HepG2 (cell line): ENCODE data around the gene ATP10A. TPM values are rescaled to one million over a fixed set of nuclear protein-coding genes. Genes with fewer than 3 reads are reported as not detected.
A peak's percentile ranks its signal among the peaks of the same experiment; 100 is the strongest.

Experiments used
- FOSL2 ChIP-seq: sonication (generic); formaldehyde crosslinking; IDR thresholded peaks from 2 replicates; pipeline ENCODE4 v1.4.0; 2020; ENCODE audit warnings: missing genetic modification reagents
- FOXA3 ChIP-seq: IDR thresholded peaks from 2 replicates; pipeline ENCODE4 v1.6.1; 2016; ENCODE audit warnings: missing genetic modification reagents, missing compliant biosample characterization
- HCFC1 ChIP-seq: fragments of 150-350 bp; IDR thresholded peaks from 2 replicates; pipeline ENCODE4 v1.6.1; 2014; ENCODE audit warnings: low read depth, low read length
- MXI1 ChIP-seq: IDR thresholded peaks from 3 replicates; pipeline ENCODE4 v1.6.1; 2012; ENCODE audit warnings: low read depth, low read length, inconsistent platforms, borderline replicate concordance
- PCBP1 ChIP-seq: fragments of 200-400 bp; formaldehyde crosslinking; IDR thresholded peaks from 2 replicates; pipeline ENCODE4 v1.6.1; 2017; ENCODE audit warnings: mild to moderate bottlenecking, low read depth, low read length, borderline replicate concordance
- PHF21A ChIP-seq: sonication (generic); formaldehyde crosslinking; IDR thresholded peaks from 2 replicates; pipeline ENCODE4 v1.5.0; 2020; ENCODE audit warnings: mild to moderate bottlenecking, missing genetic modification reagents
- SRSF9 ChIP-seq: fragments of 200-400 bp; formaldehyde crosslinking; IDR thresholded peaks from 2 replicates; pipeline ENCODE4 v1.6.1; 2018; ENCODE audit warnings: borderline replicate concordance, mild to moderate bottlenecking, low read depth, low read length; ENCODE audit not compliant: insufficient read depth, poor library complexity, severe bottlenecking
- TBL1XR1 ChIP-seq: fragments of 150-350 bp; IDR thresholded peaks from 2 replicates; pipeline ENCODE4 v1.6.1; 2014; ENCODE audit warnings: borderline replicate concordance, low read length; ENCODE audit not compliant: partially characterized antibody
- TMF1 ChIP-seq: sonication (generic); formaldehyde crosslinking; IDR thresholded peaks from 2 replicates; pipeline ENCODE4 v1.8.1; 2022; ENCODE audit warnings: low read depth, missing genetic modification reagents
- YEATS4 ChIP-seq: sonication (generic); formaldehyde crosslinking; IDR thresholded peaks from 2 replicates; pipeline ENCODE4 v1.4.0; 2020; ENCODE audit warnings: missing genetic modification reagents, borderline replicate concordance
- ZFY ChIP-seq: sonication (generic); formaldehyde crosslinking; IDR thresholded peaks from 2 replicates; pipeline ENCODE4 v1.4.0; 2020; ENCODE audit warnings: missing genetic modification reagents
- ZNF253 ChIP-seq: sonication (generic); formaldehyde crosslinking; IDR thresholded peaks from 2 replicates; pipeline ENCODE4 v1.8.0; 2022; ENCODE audit warnings: mild to moderate bottlenecking, missing genetic modification reagents, borderline replicate concordance
- ZNF557 ChIP-seq: sonication (generic); formaldehyde crosslinking; IDR thresholded peaks from 2 replicates; pipeline ENCODE4 v1.4.0; 2020; ENCODE audit warnings: missing genetic modification reagents
- ZNF713 ChIP-seq: sonication (generic); formaldehyde crosslinking; IDR thresholded peaks from 2 replicates; pipeline ENCODE4 v1.4.0; 2020; ENCODE audit warnings: mild to moderate bottlenecking, missing genetic modification reagents
- ZNF761 ChIP-seq: sonication (generic); formaldehyde crosslinking; conservative IDR thresholded peaks from 2 replicates; pipeline ENCODE4 v1.4.0; 2020; ENCODE audit warnings: mild to moderate bottlenecking, missing genetic modification reagents
- ZNF780A ChIP-seq: sonication (generic); formaldehyde crosslinking; IDR thresholded peaks from 2 replicates; pipeline ENCODE4 v1.8.0; 2022; ENCODE audit warnings: mild to moderate bottlenecking, missing genetic modification reagents, moderate library complexity
- polyA plus RNA-seq, 8 experiments: library from polyadenylated mRNA; depleted of rRNA in 3 of 8; stranded (reverse) in 7 of 8; unstranded in 1 of 8; fragments of >200 nt; fragmentation: Illumina TruSeq in 4 of 8; extraction: Trizol in 4 of 8; gene quantifications; 2 replicates each; pipeline versions ENCODE4 v1.2.1 to v1.2.3, GENCODE V29; 2011 to 2016; ENCODE audit warnings: low read depth in 4 of 8, missing spikeins in 1 of 8, mixed read lengths in 1 of 8; ENCODE audit not compliant: insufficient read depth in 1 of 8
- total RNA-seq, 5 experiments: library from RNA; depleted of rRNA; stranded (reverse); fragments of >200 nt; fragmentation: Illumina TruSeq; extraction: Trizol; gene quantifications; 2 replicates each; pipeline ENCODE4 v1.2.3, GENCODE V29; 2016; ENCODE audit warnings: low read depth in 1 of 5
- TF ChIP-seq, protein P1 (sequence below): sonication (generic); formaldehyde crosslinking; IDR thresholded peaks from 2 replicates; pipeline ENCODE4 v1.5.1; 2020; ENCODE audit warnings: missing genetic modification reagents, mild to moderate bottlenecking, borderline replicate concordance
- TF ChIP-seq, protein P2 (sequence below): IDR thresholded peaks from 2 replicates; pipeline ENCODE4 v1.6.1; 2016; ENCODE audit warnings: low read depth, missing genetic modification reagents, missing compliant biosample characterization
- TF ChIP-seq, protein P3 (sequence below): fragments of 450-650 bp; IDR thresholded peaks from 2 replicates; pipeline ENCODE4 v1.6.1; 2016

The ATP10A gene
- total and polyA plus RNA-seq, 2 of the 13 experiments (the other 11 are each of a cell fraction or from before 2014, with no cell fraction given), result 0.58 to 4.2 TPM

DNA sequence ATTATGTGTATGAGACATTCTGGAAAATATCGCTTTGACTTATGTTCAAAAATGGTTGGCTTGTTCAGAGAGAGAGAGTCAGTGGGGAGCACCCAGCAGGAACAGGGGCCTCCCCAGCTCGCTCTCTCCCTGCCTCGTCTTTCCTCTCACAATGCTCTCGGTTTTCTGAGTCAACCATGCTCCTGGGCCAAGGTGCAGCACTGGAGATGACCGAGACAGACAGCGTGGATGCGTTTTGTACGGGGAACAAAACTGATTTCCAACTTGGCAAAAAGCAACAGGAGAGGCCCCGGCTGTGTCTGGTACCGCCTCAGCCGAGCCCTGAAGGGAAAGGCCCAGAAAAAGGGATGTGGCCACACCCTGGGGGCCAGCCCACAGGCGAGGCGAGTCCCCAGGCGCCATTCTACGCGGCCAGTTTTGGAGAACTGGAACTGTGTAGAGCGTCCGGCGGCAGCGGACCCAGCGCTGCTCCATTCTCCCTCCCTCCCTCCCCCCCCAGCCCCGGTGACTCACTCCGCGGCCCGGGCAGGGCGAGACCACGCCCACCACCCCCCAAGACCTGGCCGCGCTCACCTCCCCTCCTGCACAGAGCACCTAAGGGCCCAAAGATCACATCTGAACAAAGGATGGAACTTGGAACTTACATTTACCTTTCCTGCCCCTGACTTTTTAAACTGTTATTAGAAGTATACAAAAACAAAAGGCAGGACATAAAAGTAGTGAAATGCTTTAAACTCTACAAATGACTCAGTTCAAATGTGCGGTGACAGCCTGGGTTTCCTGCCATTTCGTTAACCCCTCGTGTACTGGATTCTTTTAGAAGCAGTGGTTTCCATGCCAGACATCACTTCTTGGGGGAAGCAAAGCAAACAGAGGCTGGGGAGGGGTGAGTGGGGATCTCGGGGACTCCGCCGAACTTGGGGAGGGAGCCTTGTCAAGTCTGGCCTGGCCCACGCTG is 12.7 kb downstream of the ATP10A start (continued):
- TF ChIP-seq, protein P1, sequence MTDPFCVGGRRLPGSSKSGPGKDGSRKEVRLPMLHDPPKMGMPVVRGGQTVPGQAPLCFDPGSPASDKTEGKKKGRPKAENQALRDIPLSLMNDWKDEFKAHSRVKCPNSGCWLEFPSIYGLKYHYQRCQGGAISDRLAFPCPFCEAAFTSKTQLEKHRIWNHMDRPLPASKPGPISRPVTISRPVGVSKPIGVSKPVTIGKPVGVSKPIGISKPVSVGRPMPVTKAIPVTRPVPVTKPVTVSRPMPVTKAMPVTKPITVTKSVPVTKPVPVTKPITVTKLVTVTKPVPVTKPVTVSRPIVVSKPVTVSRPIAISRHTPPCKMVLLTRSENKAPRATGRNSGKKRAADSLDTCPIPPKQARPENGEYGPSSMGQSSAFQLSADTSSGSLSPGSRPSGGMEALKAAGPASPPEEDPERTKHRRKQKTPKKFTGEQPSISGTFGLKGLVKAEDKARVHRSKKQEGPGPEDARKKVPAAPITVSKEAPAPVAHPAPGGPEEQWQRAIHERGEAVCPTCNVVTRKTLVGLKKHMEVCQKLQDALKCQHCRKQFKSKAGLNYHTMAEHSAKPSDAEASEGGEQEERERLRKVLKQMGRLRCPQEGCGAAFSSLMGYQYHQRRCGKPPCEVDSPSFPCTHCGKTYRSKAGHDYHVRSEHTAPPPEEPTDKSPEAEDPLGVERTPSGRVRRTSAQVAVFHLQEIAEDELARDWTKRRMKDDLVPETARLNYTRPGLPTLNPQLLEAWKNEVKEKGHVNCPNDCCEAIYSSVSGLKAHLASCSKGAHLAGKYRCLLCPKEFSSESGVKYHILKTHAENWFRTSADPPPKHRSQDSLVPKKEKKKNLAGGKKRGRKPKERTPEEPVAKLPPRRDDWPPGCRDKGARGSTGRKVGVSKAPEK (CRISPR knock-in tag), result no peak
- TF ChIP-seq HCFC1 (no peak), ZNF780A (no peak), ZNF761 (CRISPR knock-in tag) (no peak), FOSL2 (CRISPR knock-in tag) (peak; percentile 92), TMF1 (CRISPR knock-in tag) (no peak), TBL1XR1 (no peak), ZNF557 (CRISPR knock-in tag) (no peak), ZNF713 (CRISPR knock-in tag) (no peak), FOXA3 (CRISPR knock-in tag) (0 out of 2 replicates have a peak, but pooled peaks have one; percentile 3), SRSF9 (no peak), PCBP1 (0 out of 2 replicates have a peak, but pooled peaks have one; percentile 33), PHF21A (CRISPR knock-in tag) (no peak), ZNF253 (CRISPR knock-in tag) (no peak), MXI1 (no peak), YEATS4 (CRISPR knock-in tag) (0 out of 2 replicates have a peak, but pooled peaks have one; percentile 24), ZFY (CRISPR knock-in tag) (peak; percentile 21; the same call in 1 of the 2 replicates)
- TF ChIP-seq, protein P2, sequence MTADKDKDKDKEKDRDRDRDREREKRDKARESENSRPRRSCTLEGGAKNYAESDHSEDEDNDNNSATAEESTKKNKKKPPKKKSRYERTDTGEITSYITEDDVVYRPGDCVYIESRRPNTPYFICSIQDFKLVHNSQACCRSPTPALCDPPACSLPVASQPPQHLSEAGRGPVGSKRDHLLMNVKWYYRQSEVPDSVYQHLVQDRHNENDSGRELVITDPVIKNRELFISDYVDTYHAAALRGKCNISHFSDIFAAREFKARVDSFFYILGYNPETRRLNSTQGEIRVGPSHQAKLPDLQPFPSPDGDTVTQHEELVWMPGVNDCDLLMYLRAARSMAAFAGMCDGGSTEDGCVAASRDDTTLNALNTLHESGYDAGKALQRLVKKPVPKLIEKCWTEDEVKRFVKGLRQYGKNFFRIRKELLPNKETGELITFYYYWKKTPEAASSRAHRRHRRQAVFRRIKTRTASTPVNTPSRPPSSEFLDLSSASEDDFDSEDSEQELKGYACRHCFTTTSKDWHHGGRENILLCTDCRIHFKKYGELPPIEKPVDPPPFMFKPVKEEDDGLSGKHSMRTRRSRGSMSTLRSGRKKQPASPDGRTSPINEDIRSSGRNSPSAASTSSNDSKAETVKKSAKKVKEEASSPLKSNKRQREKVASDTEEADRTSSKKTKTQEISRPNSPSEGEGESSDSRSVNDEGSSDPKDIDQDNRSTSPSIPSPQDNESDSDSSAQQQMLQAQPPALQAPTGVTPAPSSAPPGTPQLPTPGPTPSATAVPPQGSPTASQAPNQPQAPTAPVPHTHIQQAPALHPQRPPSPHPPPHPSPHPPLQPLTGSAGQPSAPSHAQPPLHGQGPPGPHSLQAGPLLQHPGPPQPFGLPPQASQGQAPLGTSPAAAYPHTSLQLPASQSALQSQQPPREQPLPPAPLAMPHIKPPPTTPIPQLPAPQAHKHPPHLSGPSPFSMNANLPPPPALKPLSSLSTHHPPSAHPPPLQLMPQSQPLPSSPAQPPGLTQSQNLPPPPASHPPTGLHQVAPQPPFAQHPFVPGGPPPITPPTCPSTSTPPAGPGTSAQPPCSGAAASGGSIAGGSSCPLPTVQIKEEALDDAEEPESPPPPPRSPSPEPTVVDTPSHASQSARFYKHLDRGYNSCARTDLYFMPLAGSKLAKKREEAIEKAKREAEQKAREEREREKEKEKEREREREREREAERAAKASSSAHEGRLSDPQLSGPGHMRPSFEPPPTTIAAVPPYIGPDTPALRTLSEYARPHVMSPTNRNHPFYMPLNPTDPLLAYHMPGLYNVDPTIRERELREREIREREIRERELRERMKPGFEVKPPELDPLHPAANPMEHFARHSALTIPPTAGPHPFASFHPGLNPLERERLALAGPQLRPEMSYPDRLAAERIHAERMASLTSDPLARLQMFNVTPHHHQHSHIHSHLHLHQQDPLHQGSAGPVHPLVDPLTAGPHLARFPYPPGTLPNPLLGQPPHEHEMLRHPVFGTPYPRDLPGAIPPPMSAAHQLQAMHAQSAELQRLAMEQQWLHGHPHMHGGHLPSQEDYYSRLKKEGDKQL, result no peak
- TF ChIP-seq, protein P3, sequence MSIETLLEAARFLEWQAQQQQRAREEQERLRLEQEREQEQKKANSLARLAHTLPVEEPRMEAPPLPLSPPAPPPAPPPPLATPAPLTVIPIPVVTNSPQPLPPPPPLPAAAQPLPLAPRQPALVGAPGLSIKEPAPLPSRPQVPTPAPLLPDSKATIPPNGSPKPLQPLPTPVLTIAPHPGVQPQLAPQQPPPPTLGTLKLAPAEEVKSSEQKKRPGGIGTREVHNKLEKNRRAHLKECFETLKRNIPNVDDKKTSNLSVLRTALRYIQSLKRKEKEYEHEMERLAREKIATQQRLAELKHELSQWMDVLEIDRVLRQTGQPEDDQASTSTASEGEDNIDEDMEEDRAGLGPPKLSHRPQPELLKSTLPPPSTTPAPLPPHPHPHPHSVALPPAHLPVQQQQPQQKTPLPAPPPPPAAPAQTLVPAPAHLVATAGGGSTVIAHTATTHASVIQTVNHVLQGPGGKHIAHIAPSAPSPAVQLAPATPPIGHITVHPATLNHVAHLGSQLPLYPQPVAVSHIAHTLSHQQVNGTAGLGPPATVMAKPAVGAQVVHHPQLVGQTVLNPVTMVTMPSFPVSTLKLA, result no peak
